Dedifferentiated amniotic fluid mesenchymal stem cell (primary cell): Measurements from ENCODE around the gene CTDP1.
"Not testable (repeated sequence)": the region's sequence is repeated elsewhere in the genome, so short reads cannot be mapped to it uniquely, and the experiment has no call there.

Experiments used
- DNase-seq: peaks from one replicate; pipeline ENCODE4 v3.0.0-alpha.2; 2016; ENCODE audit errors: extremely low spot score

CTDP1 gene

DNA sequence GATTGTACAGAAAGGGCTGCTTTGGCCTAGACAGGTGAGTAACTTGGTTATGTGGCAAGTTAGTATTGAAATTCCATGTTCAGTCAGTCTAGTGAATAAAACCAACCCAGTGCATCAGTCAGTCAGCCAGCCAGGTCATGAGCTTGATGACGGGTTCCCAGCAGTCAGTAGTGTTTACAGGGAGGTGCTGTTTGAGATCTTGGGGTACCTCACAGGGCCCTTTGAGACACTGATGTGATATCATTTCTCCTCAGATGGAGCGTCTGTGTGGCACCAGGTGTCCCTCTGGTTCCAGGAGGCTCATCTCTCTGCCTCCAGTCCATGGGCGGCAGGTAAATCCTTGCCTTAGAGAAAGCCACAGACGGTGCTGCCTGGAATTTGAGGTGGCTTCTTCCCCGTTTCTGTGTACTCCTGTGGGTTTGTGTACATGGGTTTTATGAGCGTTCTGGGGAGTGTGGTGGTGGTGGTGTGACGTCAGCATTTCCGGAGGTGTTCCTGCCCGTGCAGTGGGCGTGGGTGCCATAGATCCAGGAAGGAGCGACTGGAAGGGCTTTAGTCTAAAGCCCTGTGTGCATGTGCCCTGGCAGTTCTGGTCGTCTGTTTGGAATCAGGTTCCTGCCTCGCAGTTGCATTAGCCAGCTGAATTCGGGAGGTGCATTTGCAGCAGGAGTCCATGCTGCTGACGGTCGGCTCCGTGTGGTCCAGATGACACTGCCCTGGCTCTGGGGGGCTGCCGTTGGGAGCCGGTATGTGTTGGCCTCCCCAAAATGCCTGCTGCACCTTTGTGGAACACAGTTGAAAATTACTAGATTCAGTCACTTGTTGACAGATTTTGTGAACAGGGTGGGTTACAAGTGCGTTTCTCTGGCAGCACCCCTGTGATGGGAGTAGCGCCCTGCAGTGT, 2.1 kb downstream of the CTDP1 start:
- no peak for DNase-seq

DNA sequence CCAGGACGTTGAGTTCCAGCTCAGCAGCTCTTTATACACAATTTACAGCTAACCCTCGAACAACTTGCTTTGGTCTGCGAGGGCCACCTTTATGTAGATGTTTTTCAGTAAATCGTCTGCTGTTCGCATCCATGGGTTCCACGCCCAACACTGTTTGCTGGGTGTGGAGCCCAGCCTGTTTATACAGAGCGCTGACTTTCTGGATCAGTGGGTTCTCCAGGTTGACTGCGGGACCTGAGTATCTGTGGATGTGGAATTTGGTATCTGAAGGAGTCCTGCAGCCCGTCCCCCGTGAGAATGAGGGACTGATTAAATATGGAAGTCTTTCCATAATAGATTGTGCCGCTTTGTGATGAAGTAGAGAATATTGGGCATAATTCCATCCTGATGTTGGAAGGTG, 2.9 kb downstream of the CTDP1 start:
- no peak for DNase-seq

DNA sequence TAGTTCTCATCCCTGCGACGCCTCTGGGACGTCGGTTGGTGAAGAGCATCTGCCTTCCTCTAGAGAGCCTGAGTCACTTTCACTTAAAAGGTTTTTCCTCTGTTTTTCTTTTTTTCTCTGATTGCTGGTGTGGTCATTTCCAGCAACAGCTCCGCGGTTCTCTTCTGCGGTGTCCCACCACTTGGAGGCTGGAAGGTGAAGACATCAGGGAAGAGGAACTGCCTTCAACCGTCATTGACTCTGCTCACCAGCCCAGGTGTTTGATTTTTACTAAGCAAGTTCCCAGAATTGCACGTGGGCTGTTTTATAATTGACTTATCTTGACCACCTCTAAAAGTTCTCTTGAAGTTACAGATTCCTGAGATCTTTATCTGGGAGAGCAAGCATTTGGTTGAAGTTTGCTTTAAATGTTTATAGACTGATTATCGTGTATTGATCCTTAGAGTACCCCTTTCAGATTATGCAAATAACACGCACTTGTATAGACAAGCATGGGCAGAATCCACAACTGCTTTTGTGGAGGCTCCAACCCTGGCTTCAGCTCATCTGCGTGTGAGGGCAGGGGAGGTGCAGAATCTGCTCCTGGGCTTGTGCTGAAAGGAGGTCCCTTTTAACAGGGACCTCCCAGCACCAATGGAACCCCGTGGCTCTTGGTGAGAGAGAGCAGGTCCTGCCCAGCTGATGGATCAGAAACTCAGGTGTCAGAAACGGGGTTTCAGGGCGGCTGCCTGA, 3.5 kb downstream of the CTDP1 start:
- no peak for DNase-seq

DNA sequence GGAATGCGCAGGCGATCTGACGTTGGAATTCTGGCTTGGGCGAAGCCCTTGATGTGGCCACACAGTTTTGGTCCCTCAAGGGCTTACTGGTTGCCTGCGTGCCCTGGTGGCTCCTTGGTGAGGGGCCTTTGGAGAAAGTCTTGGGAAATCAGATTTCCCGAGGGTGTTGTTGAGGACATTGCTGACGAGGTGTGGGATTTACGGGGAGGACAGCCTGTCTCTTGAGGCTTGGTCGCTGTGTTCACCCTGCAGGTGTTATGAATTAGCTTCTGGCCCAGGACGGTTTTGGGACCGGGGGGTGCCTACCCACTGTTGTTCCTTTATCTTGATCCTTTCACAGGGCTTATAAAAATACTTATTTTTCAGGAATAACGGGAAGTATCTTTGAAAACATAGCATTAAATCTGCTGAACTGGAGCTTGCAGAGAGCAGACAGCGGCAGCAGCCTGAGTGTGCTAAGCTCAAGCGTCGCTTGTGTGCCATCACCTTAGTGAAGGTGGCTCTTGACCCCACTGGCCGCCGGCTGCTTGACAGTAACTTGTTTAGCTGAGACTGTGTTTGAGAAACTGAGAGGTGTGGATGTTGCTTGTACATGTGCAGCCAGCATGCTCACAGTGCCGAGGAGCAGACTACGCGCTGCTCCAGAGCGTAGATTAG, 4.2 kb downstream of the CTDP1 start:
- no peak for DNase-seq

DNA sequence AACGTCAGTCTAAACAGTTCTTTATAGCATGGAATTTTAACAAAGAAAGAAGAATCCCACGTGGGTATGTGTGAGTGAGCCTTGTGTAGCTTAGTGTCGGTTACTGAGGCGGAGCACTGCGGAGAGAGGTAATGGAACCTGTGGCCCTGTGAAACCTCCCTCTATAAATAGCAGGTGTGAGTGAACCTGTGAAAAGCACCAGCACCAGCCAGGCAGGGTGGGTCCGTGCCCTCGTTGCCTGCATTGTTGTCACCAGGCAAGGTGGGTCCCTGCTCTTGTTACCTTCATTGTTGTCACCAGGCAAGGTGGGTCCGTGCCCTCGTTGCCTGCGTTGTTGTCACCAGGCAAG, 4.7 kb downstream of the CTDP1 start:
- DNase-seq, result no peak

DNA sequence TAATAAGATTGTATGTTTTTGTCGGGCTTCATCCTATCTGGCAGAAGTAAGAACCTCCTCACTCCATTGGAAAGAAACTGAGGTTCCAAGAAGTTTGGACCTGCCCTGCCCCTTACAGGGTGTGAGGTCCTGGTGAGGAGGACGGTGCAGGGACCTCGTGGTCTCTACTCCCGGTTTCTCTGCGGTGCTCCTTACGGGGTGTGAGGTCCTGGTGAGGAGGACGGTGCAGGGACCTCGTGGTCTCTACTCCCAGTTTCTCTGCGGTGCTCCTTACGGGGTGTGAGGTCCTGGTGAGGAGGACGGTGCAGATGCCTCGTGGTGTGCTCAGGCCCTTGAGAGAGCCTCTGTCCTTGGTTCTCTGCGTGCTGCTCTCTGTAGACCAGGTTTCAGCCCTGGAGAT, 5.2 kb downstream of the CTDP1 start:
- no peak for DNase-seq

DNA sequence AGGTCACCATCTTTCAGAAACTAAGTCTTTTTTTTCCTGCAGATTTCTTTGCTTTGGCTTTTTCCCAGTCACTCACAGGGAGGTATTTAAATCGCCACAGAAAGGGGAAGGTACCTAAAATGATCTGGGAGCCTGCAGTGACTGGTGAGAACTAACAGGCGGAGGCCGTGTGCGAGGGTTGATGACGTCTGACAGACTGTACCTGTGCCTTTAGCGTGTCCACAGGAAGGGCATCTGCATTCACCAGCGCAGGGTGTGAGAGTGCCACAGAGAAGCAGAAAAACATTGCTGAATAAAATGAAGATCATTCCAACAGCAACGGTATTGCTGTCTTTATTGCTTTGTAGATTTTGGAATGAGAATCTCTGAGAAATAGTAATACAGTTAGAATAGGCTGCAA, 5.7 kb downstream of the CTDP1 start:
- no peak for DNase-seq

DNA sequence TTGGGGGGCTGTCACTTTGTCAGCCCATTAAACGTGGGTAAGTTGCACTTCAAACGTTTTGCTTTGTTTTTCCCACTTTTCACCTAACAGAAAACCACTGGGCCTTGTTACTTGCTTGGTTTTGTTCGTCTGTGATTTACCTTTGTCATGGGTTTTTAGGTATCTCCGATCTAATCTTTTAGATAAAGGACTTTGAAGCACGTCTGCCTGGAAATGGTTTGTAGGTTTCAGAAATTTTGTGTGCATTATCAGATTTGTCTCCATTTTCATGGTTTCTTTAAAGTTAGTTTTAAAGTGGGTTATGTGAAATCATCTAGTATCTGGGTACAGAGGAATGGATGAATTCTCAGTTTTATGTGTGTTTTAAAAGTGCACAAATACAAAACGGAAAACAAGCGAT, 6.4 kb downstream of the CTDP1 start:
- no peak for DNase-seq

DNA sequence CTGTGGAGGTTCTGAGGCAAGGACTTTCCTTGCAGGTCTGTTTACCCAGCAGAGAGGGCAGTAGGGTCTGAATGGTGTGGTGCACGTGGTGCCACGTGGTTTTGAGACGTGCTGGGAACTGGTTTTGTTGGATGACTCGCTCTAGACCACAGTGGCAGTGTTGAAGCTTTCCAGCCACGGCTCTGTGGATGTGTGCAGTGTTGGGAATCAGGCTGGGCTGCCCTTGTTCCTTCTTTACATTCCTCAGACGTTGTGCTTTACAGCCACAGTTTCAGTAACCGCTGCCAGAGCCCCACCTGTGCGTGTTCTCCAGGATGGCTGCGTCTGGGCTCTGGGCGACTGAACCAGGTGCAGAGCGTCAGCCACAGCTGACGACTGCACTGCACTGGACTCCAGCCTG, 8.2 kb downstream of the CTDP1 start:
- no peak for DNase-seq

DNA sequence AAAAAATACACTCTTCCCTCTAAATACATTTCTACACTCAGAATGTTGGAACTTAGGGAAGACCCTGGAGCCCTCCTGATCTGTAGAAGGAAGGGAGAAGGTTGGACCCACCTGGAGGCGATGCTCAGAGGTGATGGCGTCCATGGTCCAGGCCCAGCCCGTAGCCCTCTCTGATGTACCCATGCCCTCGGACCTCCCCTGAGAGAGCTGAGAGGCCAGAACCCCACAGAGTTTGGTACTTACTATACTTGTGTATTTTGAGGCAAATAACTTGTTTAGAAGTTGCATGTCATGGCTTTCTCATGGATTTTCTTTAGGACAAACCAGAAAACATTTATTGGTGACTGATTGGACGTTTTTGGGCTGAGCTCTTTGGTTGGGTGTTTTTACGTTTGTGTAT, 10.5 kb downstream of the CTDP1 start:
- DNase-seq, result no peak

DNA sequence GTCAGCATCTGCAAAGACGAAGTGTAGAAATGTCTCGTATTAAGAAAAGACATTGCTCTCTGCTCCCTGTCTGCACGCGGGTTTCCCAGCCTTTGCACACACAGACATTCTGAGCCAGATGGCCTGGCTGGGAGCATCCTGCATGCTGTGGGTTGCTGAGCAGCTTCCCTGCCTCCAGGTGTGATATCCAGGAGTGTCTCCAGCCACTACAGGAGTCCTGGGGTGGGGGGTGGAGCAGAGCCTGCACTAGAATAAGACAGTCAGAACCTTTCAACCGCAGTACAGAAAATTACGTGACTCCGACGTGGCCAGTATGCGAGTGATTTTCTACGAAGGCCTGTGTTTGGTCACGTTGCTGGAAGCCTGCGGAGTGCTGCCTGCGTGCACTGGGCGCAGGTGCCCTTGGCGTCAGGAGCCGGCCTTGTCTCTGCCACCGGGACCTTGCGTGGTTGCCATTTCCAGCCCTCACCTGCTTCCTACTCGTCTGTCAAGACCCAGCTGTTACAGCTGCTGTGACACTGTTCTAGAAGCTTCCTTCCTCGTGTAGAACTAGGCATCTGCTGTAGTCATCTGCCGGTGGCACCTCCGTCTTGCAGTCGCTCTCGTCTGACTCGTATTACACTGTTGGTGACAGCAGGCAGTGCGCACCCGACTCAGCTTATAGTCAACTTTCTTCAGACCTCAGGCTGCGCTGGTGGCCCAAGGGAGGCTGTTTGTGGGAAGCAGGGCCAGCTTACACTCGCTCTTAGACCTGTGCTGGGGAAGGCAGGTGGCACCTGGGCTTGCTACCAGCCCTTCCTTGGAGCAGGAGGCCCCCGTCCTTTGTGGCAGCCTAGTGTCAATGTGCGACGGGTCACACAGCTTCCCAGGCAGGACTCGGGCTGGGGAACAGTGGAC, 11.2 kb downstream of the CTDP1 start:
- no peak for DNase-seq

DNA sequence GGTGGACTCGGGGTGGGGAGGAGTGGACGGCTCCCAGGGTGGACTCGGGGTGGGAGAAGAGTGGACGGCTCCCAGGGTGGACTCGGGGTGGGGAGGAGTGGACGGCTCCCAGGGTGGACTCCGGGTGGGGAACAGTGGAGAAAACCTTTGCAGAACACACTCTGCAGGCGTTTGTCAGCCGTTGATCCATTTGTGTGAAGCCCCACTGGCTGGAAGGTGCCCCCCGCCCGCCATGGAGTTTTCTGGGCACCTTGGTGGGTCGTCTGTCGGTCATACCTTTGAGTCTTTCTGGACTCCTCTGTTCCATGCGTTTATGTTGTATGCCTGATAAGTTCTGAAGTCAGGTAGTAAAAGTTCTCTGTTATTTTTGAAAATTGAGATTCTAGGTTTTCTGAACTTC, 12.5 kb downstream of the CTDP1 start:
- no peak for DNase-seq

DNA sequence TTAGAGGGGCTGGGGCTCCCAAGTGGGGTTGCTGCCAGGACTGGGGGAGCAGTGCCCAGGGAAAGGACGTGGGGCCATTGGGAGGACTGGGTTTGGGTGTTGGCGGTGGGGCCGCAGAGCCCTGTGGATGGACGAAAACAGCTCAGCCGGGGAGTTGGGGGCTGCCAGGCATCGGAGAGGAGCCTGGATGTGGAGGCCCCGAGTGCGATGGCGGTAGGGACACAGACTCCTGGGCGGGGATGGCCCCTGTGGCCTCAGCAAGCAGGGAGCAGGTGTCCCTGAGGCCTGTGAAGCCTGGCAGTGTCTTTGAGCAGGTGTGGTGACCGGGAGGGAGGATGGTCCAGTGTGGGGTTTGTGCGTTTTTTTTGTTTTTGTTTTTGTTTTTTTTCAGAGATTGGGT, 13.3 kb downstream of the CTDP1 start:
- no peak for DNase-seq

DNA sequence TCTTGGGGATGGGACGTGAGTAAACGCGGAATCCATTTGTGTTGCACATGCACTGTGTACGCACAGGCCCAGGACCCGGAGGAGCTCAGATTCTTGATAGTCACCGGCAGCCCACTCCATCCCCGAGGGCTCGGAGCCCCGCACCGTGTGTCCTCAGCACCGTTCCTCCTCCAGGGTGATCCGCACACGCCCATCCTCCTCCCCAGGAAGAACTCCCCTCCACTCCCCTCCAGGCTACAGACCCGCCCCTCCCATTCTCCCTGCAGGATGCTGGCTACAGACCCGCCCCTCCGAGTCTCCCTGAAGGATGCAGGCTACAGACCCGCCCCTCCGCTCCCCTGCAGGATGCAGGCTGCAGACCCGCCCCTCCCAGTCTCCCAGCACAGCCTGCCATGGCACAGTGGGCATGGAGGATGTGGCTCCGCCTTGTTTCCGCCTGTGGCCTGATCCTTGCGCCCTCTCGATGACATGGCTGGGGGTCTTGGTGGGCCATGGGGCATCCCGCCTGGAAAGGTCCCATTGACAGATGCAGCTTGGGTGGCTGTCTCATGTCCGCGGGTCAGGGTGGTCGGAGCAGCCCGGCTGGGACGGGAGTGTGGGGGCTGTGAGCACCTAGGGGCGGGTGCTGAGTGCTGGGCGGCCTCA, 14.1 kb downstream of the CTDP1 start:
- no peak for DNase-seq

DNA sequence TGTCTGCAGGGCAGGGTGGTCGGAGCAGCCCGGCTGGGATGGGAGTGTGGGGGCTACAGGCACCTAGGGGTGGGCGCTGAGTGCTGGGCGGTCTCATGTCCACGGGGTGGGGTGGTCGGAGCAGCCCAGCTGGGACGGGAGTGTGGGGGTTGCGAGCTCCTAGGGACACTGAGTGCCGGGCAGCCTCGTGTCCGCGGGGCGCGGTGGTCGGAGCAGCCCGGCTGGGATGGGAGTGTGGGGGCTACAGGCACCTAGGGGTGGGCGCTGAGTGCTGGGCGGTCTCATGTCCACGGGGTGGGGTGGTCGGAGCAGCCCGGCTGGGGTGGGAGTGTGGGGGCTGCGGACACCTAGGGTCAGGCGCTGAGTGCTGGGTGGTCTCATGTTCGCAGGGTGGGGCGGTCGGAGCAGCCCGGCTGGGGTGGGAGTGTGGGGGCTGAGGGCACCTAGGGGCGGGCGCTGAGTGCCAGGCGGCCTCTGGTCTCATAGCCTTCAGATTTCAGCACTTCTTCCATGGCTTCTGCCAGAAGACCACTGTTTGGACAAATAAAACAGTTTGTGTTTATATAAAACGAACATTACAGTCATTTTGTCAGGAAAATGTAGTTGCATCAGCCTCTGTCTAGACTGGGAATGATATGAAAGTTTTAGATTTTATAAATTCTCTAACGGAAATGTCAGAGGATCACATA, 14.7 kb downstream of the CTDP1 start:
- DNase-seq, result not testable (repeated sequence)

DNA sequence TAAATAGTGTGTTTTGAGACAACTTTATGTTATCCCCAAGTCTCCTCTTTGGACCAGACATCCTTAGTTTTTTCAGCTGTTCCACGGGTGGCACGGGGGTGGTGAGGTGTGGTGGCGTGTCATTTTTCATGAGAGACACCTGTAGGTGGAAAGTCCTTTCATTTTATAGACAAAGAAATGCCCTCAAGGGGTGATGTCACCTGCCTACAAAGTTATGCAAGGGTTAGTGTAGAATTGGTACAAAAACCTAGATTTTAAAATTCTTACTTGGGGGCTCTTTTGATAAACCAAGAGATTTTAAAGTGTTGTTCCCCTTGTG, 15.3 kb downstream of the CTDP1 start:
- DNase-seq, result no peak

DNA sequence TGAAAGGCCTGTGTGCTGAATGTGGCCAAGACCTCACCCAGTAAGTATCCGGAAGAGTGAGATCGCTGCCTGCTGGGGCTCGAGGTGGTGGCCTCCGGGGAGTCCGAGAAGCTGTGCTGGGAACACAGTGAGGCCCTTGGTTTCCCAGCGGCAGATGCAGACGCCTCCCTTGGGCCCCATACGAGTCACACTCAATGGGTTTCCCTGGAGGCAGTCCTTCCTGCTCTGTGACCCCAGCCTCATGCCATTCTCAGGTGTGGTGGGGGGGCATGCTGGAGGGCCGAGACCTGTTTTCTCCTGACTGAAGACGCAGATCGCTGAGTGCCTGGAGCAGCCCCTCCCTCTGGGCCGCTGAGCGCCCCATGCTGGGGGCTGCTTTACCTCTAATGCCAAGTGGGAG, 15.7 kb downstream of the CTDP1 start:
- DNase-seq, result no peak

DNA sequence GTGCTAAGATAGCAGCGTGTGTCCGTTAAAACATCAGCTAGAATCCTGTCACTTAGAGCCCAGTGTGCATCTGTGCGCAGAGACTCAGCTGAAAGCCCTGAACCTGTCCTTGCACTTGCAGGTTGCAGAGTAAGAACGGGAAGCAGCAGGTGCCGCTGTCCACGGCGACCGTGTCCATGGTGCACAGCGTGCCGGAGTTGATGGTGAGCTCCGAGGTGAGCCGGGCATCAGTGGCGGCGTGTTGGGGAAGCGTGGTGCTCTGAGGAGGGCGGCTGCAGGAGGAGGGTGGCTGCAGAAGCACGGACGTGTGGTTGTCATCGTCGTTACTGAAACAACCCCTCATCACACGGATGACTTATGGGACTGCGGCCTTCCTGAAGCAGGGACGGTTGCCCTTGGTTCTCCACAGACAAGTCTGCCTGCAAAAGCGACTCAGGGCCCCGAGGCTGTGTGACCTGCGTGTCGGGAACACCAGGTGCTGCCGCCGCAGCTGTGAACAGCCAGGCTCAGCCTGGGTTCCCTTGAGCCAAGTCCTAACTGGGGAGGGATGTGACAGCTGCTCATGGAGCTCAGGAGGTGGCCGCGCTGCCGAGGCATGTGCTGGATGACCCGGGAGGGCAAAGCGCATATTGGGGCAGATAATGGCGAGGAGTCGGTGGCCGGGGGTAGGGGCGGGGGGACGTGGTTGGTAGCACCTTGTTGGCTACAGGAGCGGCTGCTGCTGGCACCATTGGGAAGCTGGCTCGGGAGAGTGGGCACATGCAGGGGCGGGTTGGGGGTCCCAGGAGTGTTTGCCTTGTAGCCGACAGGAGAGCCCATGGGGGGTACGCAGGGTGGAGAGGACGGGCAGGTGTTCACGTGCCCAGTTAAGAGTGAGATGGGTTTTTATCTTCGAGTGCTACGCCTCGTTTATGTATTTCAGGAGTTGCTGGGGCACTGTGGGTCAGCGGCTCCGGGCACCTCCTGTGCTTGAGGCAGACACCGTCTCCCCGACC, 16.6 kb downstream of the CTDP1 start:
- DNase-seq, result no peak

DNA sequence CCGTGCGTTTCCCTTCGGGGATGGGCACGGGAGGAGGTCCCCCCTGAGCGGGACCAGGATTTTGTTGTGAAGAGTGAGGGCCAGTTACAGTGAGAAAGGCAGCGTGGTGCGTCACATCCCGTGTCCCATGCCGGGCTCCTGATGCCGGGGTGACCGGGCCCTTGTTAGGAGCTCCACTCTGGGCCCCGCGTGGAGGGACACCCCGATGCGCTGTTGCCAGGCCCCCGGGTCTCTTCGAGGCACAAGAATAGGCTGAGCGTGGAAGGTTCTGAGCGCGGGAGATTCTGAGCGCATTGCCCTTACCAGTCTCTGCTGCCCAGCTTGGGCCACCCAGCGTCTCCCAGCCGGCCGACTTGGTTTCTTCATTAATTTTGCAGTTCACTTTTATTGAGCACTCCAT, 17.6 kb downstream of the CTDP1 start:
- no peak for DNase-seq

DNA sequence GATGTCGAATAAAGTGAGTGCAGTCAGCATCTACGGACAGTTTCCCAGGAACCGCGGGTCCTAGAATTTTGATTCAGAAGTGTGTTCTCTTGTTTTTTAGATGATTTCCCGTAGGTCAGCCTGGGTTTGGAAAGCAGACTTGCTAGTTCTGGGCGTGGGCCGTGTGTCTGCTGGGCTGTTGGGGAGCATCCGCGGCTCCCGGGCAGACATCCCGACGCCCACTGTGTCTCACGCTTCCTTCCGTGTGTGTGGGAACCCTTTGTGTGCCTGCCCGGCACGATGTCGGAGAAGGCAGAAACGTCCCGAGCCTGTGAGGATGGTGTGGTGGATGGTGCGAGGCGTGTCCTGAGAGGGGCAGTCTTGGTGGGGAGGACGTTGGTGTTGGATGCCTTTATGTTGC, 18.4 kb downstream of the CTDP1 start:
- DNase-seq, result no peak
